Lung (tissue), 12 donors: Measurements from ENCODE around the gene ANO1. TPM values are rescaled to one million over a fixed set of nuclear protein-coding genes. Genes with fewer than 3 reads are reported as not detected.
A peak's percentile ranks its signal among the peaks of the same experiment; 100 is the strongest.

Experiments used
- ATAC-seq: fragments of 200-7000 bp; cut with Tn5 transposase; one replicate; pipeline ENCODE4 v1.9.1; 2020; ENCODE audit warnings: moderate number of reproducible peaks; ENCODE audit not compliant: insufficient read depth, low FRiP score
- DNase-seq, 3 donors: peaks; one replicate each; pipeline ENCODE4 v3.0.0-alpha.2; 2013 to 2017
- H3K27ac ChIP-seq, 2 donors: one replicate each; pipeline ENCODE4 v1.5.1; 2013; ENCODE audit warnings: mild to moderate bottlenecking in 2 of 2, moderate library complexity in 2 of 2, control low read depth in 1 of 2, inconsistent platforms in 1 of 2, low read depth in 1 of 2, low read length in 1 of 2
- H3K27me3 ChIP-seq, 3 donors: one replicate each; pipeline ENCODE4 v1.5.1; 2013; ENCODE audit warnings: low read length in 2 of 3; ENCODE audit not compliant: control insufficient read depth in 3 of 3, insufficient read depth in 3 of 3
- H3K36me3 ChIP-seq, 4 donors: one replicate each; pipeline ENCODE4 v1.5.1; 2013; ENCODE audit warnings: low read length in 4 of 4, mild to moderate bottlenecking in 1 of 4, moderate library complexity in 1 of 4; ENCODE audit not compliant: control insufficient read depth in 4 of 4, insufficient read depth in 4 of 4
- H3K4me1 ChIP-seq, 5 donors: one replicate each; pipeline ENCODE4 v1.5.1; 2013; ENCODE audit warnings: low read length in 5 of 5, mild to moderate bottlenecking in 2 of 5, moderate library complexity in 1 of 5; ENCODE audit not compliant: control insufficient read depth in 5 of 5, insufficient read depth in 5 of 5
- H3K4me3 ChIP-seq: one replicate; pipeline ENCODE4 v1.5.1; 2013; ENCODE audit warnings: mild to moderate bottlenecking, control low read depth, moderate library complexity
- H3K9ac ChIP-seq, 2 donors: one replicate each; pipeline ENCODE4 v1.5.1; 2013; ENCODE audit warnings: low read length in 2 of 2, control low read depth in 1 of 2; ENCODE audit not compliant: insufficient read depth in 1 of 2
- H3K9me3 ChIP-seq, 4 donors: one replicate each; pipeline ENCODE4 v1.5.1; 2013; ENCODE audit warnings: low read length in 3 of 4, mild to moderate bottlenecking in 1 of 4, moderate library complexity in 1 of 4; ENCODE audit not compliant: control insufficient read depth in 4 of 4, insufficient read depth in 3 of 4
- WGBS, 2 donors: extraction: QIAGEN DNeasy Blood & Tissue Kit; methylation state at CpG; one replicate each; pipeline ENCODE4 v1.1.7; 2013; 5-methylcytosine and 5-hydroxymethylcytosine counted together
- polyA plus RNA-seq, 2 donors: library from polyadenylated mRNA; stranded (reverse); fragments of 200-250 nt; gene quantifications; one replicate each; pipeline ENCODE4 v1.2.1, GENCODE V29; 2013
- total RNA-seq, 2 donors: library from RNA; depleted of rRNA in 1 of 2; stranded (reverse); fragments of >200 nt in 1 of 2; gene quantifications; one replicate each; pipeline ENCODE4 v1.2.1, GENCODE V29; 2014 to 2021
- TF ChIP-seq, protein P1 (sequence below): IDR thresholded peaks from 2 replicates; pipeline ENCODE4 v1.5.1; 2012; ENCODE audit warnings: mild to moderate bottlenecking; ENCODE audit errors: control extremely low read depth, extremely low read depth
- donor health status: control.
- donor health status: control.
- donor health status: Bipolar disorder and iron deficiency.
- donor health status: healthy.
- donor health status: DM: yes; HTN: yes; CAD: no.

ANO1 gene
- total and polyA plus RNA-seq, 4 donors, result 1.2 to 10.8 (median 5.5) TPM

DNA sequence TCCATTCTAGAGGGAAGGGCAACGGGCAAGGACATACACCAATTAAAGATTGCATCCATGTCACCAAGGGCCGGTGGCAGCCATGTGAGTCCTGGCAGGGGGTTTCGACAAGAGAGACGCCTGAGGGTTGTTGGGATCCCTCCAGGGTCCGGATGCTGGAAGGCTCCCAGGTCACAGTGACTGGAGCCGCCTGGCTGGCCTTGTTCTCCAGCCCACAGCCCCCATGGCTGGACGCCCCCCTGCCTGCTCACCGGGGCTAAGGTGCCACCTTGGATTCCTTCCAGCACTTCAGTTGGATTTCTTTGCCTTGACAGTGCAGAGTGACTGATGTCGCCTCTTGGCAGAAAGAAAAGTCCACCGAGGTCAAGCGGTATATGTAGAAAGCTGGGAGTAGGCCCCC, 42.6 kb downstream of the ANO1 start:
- WGBS, 2 donors, result 64 to 76% methylated on average over 11 of the region's 11 CpGs
- Histone ChIP-seq H3K4me3 (no peak overlapping the region), H3K27me3 (no peaks in the 10 kb centered on the region), H3K9ac (no peak overlapping the region), H3K27ac (no peak overlapping the region), H3K4me1 (no peaks in the 10 kb centered on the region), H3K9me3 (peaks cover 0 to 4% (median 0%) of the 10 kb centered on the region in 4 donors), H3K36me3 (no peaks in the 10 kb centered on the region)
- DNase-seq (peak in 1 of 3 donors; percentile 18), ATAC-seq (no peak)
- TF ChIP-seq, protein P1, sequence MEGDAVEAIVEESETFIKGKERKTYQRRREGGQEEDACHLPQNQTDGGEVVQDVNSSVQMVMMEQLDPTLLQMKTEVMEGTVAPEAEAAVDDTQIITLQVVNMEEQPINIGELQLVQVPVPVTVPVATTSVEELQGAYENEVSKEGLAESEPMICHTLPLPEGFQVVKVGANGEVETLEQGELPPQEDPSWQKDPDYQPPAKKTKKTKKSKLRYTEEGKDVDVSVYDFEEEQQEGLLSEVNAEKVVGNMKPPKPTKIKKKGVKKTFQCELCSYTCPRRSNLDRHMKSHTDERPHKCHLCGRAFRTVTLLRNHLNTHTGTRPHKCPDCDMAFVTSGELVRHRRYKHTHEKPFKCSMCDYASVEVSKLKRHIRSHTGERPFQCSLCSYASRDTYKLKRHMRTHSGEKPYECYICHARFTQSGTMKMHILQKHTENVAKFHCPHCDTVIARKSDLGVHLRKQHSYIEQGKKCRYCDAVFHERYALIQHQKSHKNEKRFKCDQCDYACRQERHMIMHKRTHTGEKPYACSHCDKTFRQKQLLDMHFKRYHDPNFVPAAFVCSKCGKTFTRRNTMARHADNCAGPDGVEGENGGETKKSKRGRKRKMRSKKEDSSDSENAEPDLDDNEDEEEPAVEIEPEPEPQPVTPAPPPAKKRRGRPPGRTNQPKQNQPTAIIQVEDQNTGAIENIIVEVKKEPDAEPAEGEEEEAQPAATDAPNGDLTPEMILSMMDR, result no peak

DNA sequence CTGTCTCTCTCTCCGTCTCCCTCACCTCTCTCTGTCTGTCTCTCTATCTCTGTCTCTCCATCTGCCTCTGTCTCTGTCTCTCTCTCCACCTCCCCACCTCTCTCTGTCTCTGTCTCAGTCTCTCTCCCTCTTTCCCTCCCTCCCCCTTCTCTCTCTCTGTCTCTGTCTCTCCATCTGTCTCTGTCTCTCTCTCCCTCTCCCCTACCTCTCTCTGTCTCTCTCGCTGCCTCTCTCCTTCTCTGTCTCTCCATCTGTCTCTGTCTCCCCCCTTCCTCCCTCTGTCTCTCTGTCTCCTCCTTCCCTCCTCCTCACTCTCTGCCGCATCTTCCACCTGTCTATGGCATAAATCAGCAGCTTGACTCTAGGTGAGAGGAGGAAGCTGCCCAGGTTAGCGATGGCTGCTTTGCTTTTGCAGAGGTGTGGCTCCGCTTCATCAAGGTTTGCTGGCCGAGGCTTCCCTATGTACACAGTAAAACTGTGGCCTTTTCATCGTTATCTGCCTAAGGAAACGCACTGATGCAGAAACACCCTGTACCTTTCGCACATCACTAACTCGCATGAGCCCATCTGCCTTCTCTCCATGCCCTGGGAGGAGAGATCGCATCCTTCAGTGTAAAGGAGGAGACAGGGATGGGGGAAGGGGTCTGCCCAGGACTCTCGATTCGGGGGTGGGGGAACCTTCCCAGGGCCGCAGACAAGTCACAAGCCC, 44.5 kb downstream of the ANO1 start:
- Histone ChIP-seq H3K4me1 (no peaks in the 10 kb centered on the region), H3K27me3 (no peaks in the 10 kb centered on the region), H3K4me3 (no peak overlapping the region), H3K9me3 (peaks cover 0 to 1% (median 0%) of the 10 kb centered on the region in 4 donors), H3K27ac (no peak overlapping the region), H3K9ac (no peak overlapping the region), H3K36me3 (no peaks in the 10 kb centered on the region)
- TF ChIP-seq, protein P1, result no peak
- DNase-seq, result no peak
- WGBS, 2 donors, result 64 to 65% methylated on average over 14 of the region's 14 CpGs
- no peak for ATAC-seq

DNA sequence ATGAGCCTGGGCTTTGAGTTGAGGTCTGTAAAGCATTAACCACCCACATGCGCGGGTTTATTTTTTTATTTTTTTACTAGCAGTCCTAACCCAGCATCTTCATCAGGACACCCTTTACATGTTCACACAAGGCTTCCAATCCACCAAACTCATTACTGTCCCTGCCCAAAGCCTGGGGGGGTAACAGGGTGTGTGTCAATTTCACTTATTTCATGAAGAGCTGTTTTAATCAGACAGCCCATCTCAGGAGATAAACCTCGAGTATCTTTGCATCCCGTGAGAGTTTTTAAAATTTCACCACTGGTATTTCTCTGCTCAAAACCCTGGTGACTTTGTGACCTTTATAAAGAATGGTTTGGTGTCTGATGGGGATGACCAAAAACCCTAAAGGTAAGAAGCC, 45.6 kb downstream of the ANO1 start:
- no peaks in the 10 kb centered on the region for H3K9me3 ChIP-seq
- no peak overlapping the region for H3K4me3 ChIP-seq
- no peak for ATAC-seq
- no peaks in the 10 kb centered on the region for H3K27me3 ChIP-seq
- H3K27ac ChIP-seq, result no peak overlapping the region
- 70 to 74% methylated on average over 4 of the region's 4 CpGs for WGBS, 2 donors
- TF ChIP-seq, protein P1, result no peak
- peaks cover 0 to 6% (median 0%) of the 10 kb centered on the region in 5 donors for H3K4me1 ChIP-seq
- no peak overlapping the region for H3K9ac ChIP-seq
- DNase-seq, result no peak
- H3K36me3 ChIP-seq, result no peaks in the 10 kb centered on the region
